ENCODE measurements around the gene NUP210L.

The NUP210L gene

DNA sequence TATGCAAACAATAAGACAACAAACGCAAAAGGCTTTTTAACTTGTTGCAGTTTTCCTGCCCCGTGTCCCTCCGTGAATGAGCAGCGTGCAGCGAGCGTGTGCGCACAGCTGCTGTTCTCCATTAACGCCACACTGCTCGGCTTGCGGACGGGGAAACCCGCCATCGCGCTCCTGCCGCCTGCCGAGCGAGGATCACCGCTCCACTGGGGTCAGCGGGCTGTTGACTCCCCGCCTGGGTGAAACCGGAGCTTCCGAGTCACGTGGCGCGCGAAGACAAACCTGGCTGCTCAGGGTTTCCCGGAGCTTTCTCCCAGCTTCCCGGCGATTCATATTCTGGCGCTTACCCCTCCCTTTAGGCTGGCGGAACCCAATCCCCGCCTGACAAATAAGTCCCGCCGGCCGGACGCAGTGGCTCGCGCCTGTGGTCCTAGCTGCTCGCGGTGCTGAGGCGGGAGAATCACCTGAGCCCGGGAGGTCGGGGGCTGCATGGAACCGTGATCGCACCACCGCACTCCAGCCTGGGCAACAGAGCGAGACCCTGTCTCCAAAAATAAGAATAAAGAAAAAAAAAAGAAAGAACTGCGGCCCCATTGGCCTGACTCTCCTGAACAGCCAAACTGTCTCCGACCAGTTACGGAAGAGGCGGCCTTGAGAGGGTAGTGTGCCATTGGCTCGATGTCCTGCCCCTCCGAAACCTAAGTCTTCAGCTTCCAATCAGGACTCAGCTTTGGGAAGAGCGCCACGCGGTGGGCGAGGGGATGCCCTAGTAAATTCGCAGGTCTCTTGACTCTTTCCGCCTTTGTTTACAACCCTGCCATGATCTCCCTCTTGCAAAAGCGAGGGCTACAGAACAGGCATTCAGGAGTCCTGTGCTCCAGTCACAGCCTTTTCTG, 187.5 kb downstream of the NUP210L start, which contains the start of gene CREB3L4:
Gene CREB3L4 (plus strand): TSS at position 796 of the 893 bp plus-strand sequence. CDS start 624 bp downstream, outside the sequence.
- TF ChIP-seq, protein P1, sequence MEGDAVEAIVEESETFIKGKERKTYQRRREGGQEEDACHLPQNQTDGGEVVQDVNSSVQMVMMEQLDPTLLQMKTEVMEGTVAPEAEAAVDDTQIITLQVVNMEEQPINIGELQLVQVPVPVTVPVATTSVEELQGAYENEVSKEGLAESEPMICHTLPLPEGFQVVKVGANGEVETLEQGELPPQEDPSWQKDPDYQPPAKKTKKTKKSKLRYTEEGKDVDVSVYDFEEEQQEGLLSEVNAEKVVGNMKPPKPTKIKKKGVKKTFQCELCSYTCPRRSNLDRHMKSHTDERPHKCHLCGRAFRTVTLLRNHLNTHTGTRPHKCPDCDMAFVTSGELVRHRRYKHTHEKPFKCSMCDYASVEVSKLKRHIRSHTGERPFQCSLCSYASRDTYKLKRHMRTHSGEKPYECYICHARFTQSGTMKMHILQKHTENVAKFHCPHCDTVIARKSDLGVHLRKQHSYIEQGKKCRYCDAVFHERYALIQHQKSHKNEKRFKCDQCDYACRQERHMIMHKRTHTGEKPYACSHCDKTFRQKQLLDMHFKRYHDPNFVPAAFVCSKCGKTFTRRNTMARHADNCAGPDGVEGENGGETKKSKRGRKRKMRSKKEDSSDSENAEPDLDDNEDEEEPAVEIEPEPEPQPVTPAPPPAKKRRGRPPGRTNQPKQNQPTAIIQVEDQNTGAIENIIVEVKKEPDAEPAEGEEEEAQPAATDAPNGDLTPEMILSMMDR (IDR thresholded peaks at IDR 0.05; ENCODE audit: low read depth, low read length) = peak; percentile 57
- DNase-seq (ENCODE audit: extremely low read depth, low read depth) = peak; percentile 93

DNA sequence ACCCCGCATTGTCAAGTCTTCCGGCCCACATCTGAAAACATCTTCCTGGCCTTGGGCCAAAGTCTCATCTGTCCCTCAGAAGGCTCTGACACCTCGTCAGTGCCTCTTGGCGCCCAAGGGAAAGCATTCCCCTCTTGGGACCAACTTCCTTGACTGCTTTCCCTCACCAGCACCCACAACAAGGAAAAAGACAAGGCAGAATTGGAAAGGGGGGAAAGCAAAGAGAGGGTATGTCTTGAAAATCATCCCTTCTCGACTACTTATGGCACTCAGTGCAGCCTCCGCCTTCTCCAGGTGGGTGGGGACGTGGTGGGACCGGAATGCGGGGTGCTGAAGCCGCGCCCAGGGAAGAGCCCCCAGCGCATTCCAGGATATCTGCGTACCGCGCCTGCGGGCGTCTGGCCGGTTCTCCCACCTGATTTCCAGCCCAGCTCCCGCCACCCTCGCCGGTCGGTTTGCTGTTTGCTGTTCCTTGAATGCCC, 191.0 kb downstream of the NUP210L start:
- no peak for DNase-seq (ENCODE audit: extremely low read depth, low read depth)
- TF ChIP-seq, protein P1 (IDR thresholded peaks at IDR 0.05; ENCODE audit: low read depth, low read length) = no peak

DNA sequence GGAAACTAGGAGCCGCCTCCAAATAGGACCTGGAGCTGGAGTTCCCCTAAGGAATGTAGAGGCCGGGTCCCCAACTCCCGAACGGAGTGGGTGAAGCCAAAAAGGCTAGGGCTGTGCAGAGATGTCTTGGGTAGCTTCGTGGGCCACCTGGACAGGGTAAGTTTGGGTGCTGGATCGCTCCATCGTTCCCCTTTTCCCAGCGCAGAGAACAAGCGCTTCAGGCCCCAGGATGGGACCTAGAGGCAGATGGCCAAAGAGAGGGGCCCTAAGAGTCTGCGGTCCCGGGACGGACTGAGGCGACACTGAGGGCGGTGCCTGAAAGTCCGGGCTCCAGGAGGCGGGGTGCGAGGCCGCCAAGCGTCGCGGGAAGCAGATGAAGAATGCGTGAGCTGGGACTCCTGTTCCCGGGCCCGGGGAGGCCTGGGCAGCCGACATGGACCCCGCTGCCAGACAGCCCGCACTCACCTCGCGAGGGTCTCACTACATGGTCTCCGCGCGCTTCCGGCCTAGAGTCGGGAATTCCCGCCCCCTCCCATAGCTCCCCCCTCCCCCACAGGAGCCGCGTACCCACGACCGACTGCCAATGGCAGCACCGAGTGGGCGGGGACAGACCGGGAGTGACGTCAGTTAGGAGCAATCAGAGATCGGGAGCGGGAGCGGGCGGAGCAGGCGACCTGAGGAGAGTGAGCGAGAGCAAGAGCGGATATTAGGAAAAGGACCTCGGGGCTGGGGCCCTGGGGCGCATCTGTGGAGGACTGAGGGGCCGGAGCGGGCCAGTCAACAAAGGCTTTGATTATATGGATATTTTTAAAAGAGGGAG, 191.6 kb downstream of the NUP210L start, which contains the start of gene SLC39A1:
Gene SLC39A1 (minus strand): TSS at position 508 of the 820 bp plus-strand sequence. CDS start 822 bp downstream, outside the sequence.
- DNase-seq (ENCODE audit: extremely low read depth, low read depth) = peak; percentile 89
- TF ChIP-seq, protein P1 (IDR thresholded peaks at IDR 0.05; ENCODE audit: low read depth, low read length) = no peak

DNA sequence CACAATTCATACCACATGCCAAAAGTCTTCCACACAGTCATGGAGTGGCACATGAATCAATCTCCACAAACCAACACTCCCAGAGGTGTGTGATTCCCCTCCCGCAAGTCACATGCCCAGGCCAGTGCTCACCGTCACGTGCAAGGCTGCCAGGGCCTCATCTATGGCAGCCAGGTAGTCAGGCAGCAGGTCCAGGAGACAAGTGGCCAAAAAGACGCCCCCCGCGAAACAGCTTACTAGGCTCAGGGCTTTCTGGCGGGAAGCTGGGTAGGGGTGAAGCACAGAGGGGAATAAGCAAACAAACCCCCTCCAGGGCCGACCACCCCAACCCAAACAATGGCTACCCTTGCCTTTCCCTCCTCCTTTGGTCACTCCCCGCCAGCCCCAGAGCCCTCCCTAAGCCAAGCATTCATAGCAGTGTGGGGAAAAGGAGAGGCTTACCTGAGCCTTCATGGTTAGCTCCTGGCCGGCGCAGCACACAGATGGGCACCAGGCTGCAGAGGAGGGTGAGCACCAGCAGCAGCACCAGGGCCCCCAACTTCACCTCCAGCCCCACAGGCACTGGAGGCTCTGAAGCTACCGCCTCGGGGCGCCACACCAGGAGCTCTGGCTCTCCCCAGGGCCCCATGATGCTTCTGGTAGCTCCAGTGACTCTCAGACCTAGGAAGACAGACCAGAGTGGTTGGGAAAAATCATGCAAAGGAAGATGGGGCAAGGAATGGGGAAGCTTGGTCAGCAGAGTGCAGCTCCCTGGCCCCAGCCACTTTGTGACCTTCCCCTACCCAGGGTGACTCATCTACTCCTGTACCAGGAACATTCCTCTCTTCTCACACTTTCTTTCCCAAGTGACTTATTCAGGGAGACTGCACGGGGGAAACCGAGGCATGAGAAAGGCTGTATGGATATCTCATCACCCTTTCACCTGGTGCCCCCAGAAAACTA, 192.5 kb downstream of the NUP210L start:
- DNase-seq (ENCODE audit: extremely low read depth, low read depth) = no peak
- TF ChIP-seq, protein P1 (IDR thresholded peaks at IDR 0.05; ENCODE audit: low read depth, low read length) = no peak

DNA sequence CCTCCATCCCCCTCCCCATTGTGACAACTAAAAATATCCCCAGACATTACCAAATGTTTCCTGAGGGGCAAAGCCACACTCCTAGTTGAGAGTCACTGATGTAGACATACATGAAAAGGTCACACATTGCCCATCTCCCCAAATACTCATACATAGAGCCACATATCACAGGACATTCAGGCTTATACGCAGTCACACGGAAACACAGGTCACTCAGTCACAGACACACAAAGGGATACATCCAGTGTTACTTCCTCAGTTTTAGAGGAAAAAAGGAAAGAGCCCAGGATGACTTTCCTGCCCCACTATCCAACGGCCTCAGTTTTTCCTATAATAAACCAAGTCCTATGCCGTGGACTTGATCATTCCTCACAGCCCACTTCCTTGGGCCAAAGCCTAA, 193.5 kb downstream of the NUP210L start:
- no peak for DNase-seq (ENCODE audit: extremely low read depth, low read depth)
- TF ChIP-seq, protein P1 (IDR thresholded peaks at IDR 0.05; ENCODE audit: low read depth, low read length) = no peak

DNA sequence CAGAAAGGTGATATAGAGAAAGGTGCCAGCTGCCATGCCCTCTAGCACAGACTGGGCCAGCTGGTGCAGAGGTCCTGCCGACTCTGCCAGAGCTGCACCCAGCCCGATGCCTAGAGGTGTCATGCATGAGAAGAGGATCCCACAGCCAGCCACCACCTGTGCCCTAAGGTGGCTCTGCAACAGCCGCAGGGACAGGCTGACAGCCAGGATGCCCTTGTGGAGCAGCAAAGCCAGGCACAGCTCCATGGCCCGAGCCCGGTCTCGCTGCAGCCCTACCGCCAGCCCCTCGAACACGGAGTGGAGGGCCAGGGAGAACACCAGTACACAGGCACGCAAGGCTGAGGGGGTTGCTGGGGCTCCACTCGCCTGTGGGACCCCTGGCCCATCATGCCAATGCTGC, 194.7 kb downstream of the NUP210L start:
- TF ChIP-seq, protein P1 (IDR thresholded peaks at IDR 0.05; ENCODE audit: low read depth, low read length) = no peak
- DNase-seq (ENCODE audit: extremely low read depth, low read depth) = no peak

All from AG09319 (cell line).